T-helper 22 cell (primary cell): ENCODE data around the gene DNAH2.

Experiments
- DNase-seq: peaks from one replicate; pipeline ENCODE4 v3.0.0-alpha.2; 2020; ENCODE audit warnings: low read depth

DNAH2 gene

GRCh38 chr17:7820231-7820630 lies 102.7 kb downstream of the DNAH2 start:
- no peak for DNase-seq

GRCh38 chr17:7822126-7822525 lies 104.6 kb downstream of the DNAH2 start:
- no peak for DNase-seq

- DNase-seq, result no peak
These were observed 106.0 kb downstream of the DNAH2 start for GRCh38 chr17:7823581-7824001.

GRCh38 chr17:7824021-7824924 lies 106.7 kb downstream of the DNAH2 start:
- no peak for DNase-seq

- no peak for DNase-seq
These were observed 107.9 kb downstream of the DNAH2 start for GRCh38 chr17:7825206-7825990.

- DNase-seq, result no peak
These were observed 113.1 kb downstream of the DNAH2 start for GRCh38 chr17:7830616-7831015.

- DNase-seq, result no peak
These were observed 113.7 kb downstream of the DNAH2 start for GRCh38 chr17:7831233-7831632.

GRCh38 chr17:7832431-7832830 lies 114.9 kb downstream of the DNAH2 start:
- DNase-seq, result no peak

- no peak for DNase-seq
These were observed 115.7 kb downstream of the DNAH2 start for GRCh38 chr17:7833011-7833794.

- DNase-seq, result peak; percentile 79
These were observed 116.4 kb downstream of the DNAH2 start, which contains the start of gene KDM6B for GRCh38 chr17:7833795-7834541. TSS of gene KDM6B (plus strand) at chr17:7834217. CDS start at chr17:7845555, 11,338 bp downstream.

GRCh38 chr17:7834542-7834956 lies 117.0 kb downstream of the DNAH2 start:
- peak; percentile 67 for DNase-seq

GRCh38 chr17:7834957-7835813 lies 117.6 kb downstream of the DNAH2 start:
- peak; percentile 96 for DNase-seq

GRCh38 chr17:7835814-7836595 lies 118.5 kb downstream of the DNAH2 start:
- peak; percentile 50 for DNase-seq

GRCh38 chr17:7836596-7837407 lies 119.3 kb downstream of the DNAH2 start:
- DNase-seq, result peak; percentile 70

GRCh38 chr17:7837408-7838088 lies 120.0 kb downstream of the DNAH2 start:
- no peak for DNase-seq

GRCh38 chr17:7838090-7839075 lies 120.8 kb downstream of the DNAH2 start:
- no peak for DNase-seq
